Smooth muscle cell (in vitro differentiated cells): Measurements from ENCODE around the gene NINL. TPM values are rescaled to one million over a fixed set of nuclear protein-coding genes. Genes with fewer than 3 reads are reported as not detected.
A peak's percentile ranks its signal among the peaks of the same experiment; 100 is the strongest.

Experiments
- DNase-seq: peaks from one replicate; lab custom pipeline; 2025; ENCODE audit not compliant: unreplicated experiment; lab: John Stamatoyannopoulos, UW
- H2AFZ ChIP-seq: fragments of 200-600 bp; sonication (generic); 2 replicates; pipeline ENCODE4 v1.6.0; 2016; ENCODE audit warnings: antibody characterized with exemption, low read depth, mild to moderate bottlenecking
- H3F3A ChIP-seq: fragments of 200-600 bp; sonication (generic); 2 replicates; pipeline ENCODE4 v1.6.0; 2017; ENCODE audit warnings: antibody characterized with exemption, low read depth
- H3K27ac ChIP-seq: fragments of 200-600 bp; sonication (generic); 2 replicates; pipeline ENCODE4 v1.5.1; 2016; ENCODE audit warnings: low read depth, mild to moderate bottlenecking
- H3K27me3 ChIP-seq: fragments of 200-600 bp; sonication (generic); 2 replicates; pipeline ENCODE4 v1.6.1; 2016; ENCODE audit warnings: low read depth, mild to moderate bottlenecking
- H3K36me3 ChIP-seq: fragments of 200-600 bp; sonication (generic); 2 replicates; pipeline ENCODE4 v1.5.1; 2016; ENCODE audit warnings: low read depth
- H3K4me1 ChIP-seq: fragments of 200-600 bp; sonication (generic); 2 replicates; pipeline ENCODE4 v1.5.1; 2016; ENCODE audit warnings: low read depth
- H3K4me2 ChIP-seq: fragments of 200-600 bp; sonication (generic); 2 replicates; pipeline ENCODE4 v1.6.0; 2016; ENCODE audit warnings: mild to moderate bottlenecking
- H3K4me3 ChIP-seq: fragments of 200-600 bp; sonication (generic); 2 replicates; pipeline ENCODE4 v1.5.1; 2016; ENCODE audit warnings: mild to moderate bottlenecking
- H3K79me2 ChIP-seq: fragments of 200-600 bp; sonication (generic); 2 replicates; pipeline ENCODE4 v1.6.0; 2016; ENCODE audit warnings: low read depth, mild to moderate bottlenecking
- H3K9ac ChIP-seq: fragments of 200-600 bp; sonication (generic); 2 replicates; pipeline ENCODE4 v1.6.0; 2016; ENCODE audit warnings: low read depth
- H3K9me3 ChIP-seq: fragments of 200-600 bp; sonication (generic); replicated peaks from 2 replicates; pipeline ENCODE4 v1.5.1; 2016; ENCODE audit warnings: low read depth
- H4K20me1 ChIP-seq: fragments of 200-600 bp; sonication (generic); 2 replicates; pipeline ENCODE4 v1.6.0; 2016; ENCODE audit warnings: low read depth
- WGBS: methylation state at CpG from one replicate; pipeline ENCODE4 v1.1.7; 2016; ENCODE audit warnings: low lambda C conversion rate; 5-methylcytosine and 5-hydroxymethylcytosine counted together
- polyA plus RNA-seq: library from polyadenylated mRNA; unstranded; fragments of >200 nt; fragmentation: Nextera tagmentation; extraction: Ambion mirVana; gene quantifications from 2 replicates; pipeline ENCODE4 v1.2.1, GENCODE V29; 2016
- small RNA-seq: library from RNA; depleted of rRNA; stranded (forward); fragments of <200 nt; gene quantifications from one replicate; pipeline ENCODE3, GENCODE V24; 2014
- total RNA-seq: library from RNA; depleted of rRNA; stranded (reverse); fragments of >200 nt; gene quantifications from 2 replicates; pipeline ENCODE4 v1.2.3, GENCODE V29; 2014
- TF ChIP-seq, protein P1 (sequence below): fragments of 200-600 bp; sonication (generic); IDR thresholded peaks from 2 replicates; pipeline ENCODE4 v1.5.1; 2017; ENCODE audit warnings: borderline replicate concordance, mild to moderate bottlenecking, antibody characterized with exemption; ENCODE audit not compliant: insufficient read depth, poor library complexity, severe bottlenecking

NINL gene
- total and polyA plus RNA-seq, 2 experiments from 2014 or later = 10.7 to 12.2 TPM

- no peak overlapping the region for H3K27ac ChIP-seq
- H3K9ac ChIP-seq = no peak overlapping the region
- DNase-seq = no peak
- H3F3A ChIP-seq = no peaks in the 10 kb centered on the region
- peaks cover 15% of the 10 kb centered on the region for H3K79me2 ChIP-seq
- H3K36me3 ChIP-seq = no peaks in the 10 kb centered on the region
- H3K4me3 ChIP-seq = peak overlapping the region; percentile 68
- peak overlapping the region; percentile 87 for H3K4me2 ChIP-seq
- peaks cover 10% of the 10 kb centered on the region for H3K4me1 ChIP-seq
- no peak overlapping the region for H2AFZ ChIP-seq
- H4K20me1 ChIP-seq = no peaks in the 10 kb centered on the region
- no peaks in the 10 kb centered on the region for H3K27me3 ChIP-seq
- 95% methylated on average over 5 of the region's 5 CpGs for WGBS
- no peaks in the 10 kb centered on the region for H3K9me3 ChIP-seq
- TF ChIP-seq, protein P1, sequence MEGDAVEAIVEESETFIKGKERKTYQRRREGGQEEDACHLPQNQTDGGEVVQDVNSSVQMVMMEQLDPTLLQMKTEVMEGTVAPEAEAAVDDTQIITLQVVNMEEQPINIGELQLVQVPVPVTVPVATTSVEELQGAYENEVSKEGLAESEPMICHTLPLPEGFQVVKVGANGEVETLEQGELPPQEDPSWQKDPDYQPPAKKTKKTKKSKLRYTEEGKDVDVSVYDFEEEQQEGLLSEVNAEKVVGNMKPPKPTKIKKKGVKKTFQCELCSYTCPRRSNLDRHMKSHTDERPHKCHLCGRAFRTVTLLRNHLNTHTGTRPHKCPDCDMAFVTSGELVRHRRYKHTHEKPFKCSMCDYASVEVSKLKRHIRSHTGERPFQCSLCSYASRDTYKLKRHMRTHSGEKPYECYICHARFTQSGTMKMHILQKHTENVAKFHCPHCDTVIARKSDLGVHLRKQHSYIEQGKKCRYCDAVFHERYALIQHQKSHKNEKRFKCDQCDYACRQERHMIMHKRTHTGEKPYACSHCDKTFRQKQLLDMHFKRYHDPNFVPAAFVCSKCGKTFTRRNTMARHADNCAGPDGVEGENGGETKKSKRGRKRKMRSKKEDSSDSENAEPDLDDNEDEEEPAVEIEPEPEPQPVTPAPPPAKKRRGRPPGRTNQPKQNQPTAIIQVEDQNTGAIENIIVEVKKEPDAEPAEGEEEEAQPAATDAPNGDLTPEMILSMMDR = no peak
These were observed 176.4 kb downstream of the NINL start for GRCh38 chr20:25408890-25409289.

DNA sequence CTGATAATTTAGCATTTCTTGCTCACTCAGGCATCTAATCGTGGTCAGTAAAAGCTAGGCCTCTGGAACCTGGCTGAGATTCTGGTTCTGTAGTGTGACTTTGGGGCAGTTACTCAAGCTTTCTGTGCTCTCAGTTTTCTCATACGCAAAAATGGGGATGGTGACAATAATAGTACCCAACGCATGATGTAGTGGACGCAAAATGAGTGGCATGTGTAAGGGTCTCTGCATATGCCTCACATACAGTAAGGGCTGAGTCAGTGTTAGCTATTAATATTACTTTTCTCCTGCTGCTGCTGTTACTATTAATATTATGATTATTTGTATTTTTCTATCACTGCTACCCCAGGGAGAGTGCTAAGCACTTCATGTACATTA lies 177.2 kb downstream of the NINL start:
- 2% methylated on average over 4 of the region's 4 CpGs for WGBS
- no peak for DNase-seq
- H3K27ac ChIP-seq = no peak overlapping the region
- H3K36me3 ChIP-seq = no peaks in the 10 kb centered on the region
- no peaks in the 10 kb centered on the region for H3K9me3 ChIP-seq
- no peaks in the 10 kb centered on the region for H3K27me3 ChIP-seq
- peak overlapping the region; percentile 87 for H3K4me2 ChIP-seq
- no peaks in the 10 kb centered on the region for H3F3A ChIP-seq
- H3K4me3 ChIP-seq = peak overlapping the region; percentile 68
- H3K4me1 ChIP-seq = peaks cover 10% of the 10 kb centered on the region
- no peaks in the 10 kb centered on the region for H4K20me1 ChIP-seq
- peak overlapping the region; percentile 63 for H3K9ac ChIP-seq
- peak overlapping the region; percentile 87 for H2AFZ ChIP-seq
- TF ChIP-seq, protein P1 = no peak
- H3K79me2 ChIP-seq = peaks cover 15% of the 10 kb centered on the region

- Histone ChIP-seq H3K36me3 (no peaks in the 10 kb centered on the region), H3F3A (no peaks in the 10 kb centered on the region), H4K20me1 (no peaks in the 10 kb centered on the region), H3K79me2 (peaks cover 15% of the 10 kb centered on the region), H3K27ac (no peak within 1 kb of the TSS), H2AFZ (peak within 1 kb of the TSS; percentile 87), H3K27me3 (no peaks in the 10 kb centered on the region), H3K9ac (peak within 1 kb of the TSS; percentile 63), H3K9me3 (no peaks in the 10 kb centered on the region), H3K4me2 (peak within 1 kb of the TSS; percentile 87), H3K4me1 (peaks cover 10% of the 10 kb centered on the region), H3K4me3 (peak within 1 kb of the TSS; percentile 68)
- TF ChIP-seq, protein P1 = no peak
- peak; percentile 35 for DNase-seq
- 4% methylated on average over 56 of the region's 56 CpGs for WGBS
These were observed 177.8 kb downstream of the NINL start, which contains the start of gene GINS1 for GRCh38 chr20:25407311-25408169. Gene GINS1 (plus strand): TSS chr20:25407673. CDS start chr20:25407821, 148 bp downstream.

Small RNA genes within 50 kb of the gene (small RNA-seq; reads per million reads assigned to genes)
- gene RNU6ATAC17P = not detected

Other genes starting within 250 kb of the NINL start
- gene ABHD12, start 194.7 kb downstream of the NINL start, total RNA-seq = 18.5 and 18.7 TPM in 2 replicates
- 41.8 and 53.9 TPM in 2 replicates for gene ABHD12, start 194.7 kb downstream of the NINL start, polyA plus RNA-seq
- gene GINS1, start 177.9 kb downstream of the NINL start, total RNA-seq = 5.8 and 9.3 TPM in 2 replicates
- gene GINS1, start 177.9 kb downstream of the NINL start, polyA plus RNA-seq = 3.4 and 5.9 TPM in 2 replicates
- 4.6 and 6.5 TPM in 2 replicates for gene NANP, start 38.5 kb upstream of the NINL start, total RNA-seq
- gene NANP, start 38.5 kb upstream of the NINL start, polyA plus RNA-seq = 3.4 and 3.6 TPM in 2 replicates
- gene ZNF337, start 111.3 kb upstream of the NINL start, total RNA-seq = 12.5 and 13.3 TPM in 2 replicates
- 5.1 and 8.5 TPM in 2 replicates for gene ZNF337, start 111.3 kb upstream of the NINL start, polyA plus RNA-seq